ENCODE data around the gene CD244.
"Not testable (repeated sequence)": the region's sequence is repeated elsewhere in the genome, so short reads cannot be mapped to it uniquely, and the experiment has no call there.

CD244 gene

DNA sequence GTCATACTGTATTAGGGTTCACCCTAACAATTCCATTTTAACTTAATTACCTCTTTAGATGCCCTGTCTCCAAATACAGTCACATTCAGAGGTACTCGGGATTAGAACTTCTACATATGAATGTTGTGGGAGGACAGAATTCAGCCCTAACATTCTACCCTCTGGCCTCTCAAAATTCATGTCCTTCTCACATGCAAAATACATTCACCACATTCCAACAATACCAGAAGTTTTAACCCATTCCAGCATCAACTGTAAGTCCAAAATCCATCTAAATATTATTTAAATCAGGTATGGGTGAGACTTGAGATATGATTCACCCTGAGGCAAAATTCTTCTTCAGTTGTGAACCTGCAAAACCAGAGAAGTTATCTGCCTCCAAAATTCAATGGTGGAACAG lies 52.2 kb downstream of the CD244 start:
- no peak for DNase-seq (ENCODE audit: low spot score)

DNA sequence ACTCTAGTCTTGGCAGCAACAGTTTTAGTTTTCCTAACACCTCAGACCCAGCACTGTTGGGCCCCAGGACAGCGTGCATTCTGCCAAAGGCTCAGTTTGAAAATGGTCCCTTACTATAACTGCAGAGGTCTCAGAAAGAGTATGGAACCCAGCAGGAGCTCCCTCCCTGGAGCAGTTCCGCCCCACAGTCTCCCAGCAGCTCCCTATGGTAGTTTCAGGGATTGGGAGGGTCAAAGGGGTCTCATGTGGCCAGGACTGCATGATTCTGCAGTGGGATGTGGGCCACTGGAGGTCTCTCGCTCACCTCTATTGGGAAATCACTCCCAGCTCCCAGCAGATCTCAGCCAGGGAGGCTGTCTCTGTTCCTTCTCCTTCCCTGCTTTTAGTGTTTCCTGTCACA lies 54.4 kb downstream of the CD244 start:
- no peak for DNase-seq (ENCODE audit: low spot score)

DNA sequence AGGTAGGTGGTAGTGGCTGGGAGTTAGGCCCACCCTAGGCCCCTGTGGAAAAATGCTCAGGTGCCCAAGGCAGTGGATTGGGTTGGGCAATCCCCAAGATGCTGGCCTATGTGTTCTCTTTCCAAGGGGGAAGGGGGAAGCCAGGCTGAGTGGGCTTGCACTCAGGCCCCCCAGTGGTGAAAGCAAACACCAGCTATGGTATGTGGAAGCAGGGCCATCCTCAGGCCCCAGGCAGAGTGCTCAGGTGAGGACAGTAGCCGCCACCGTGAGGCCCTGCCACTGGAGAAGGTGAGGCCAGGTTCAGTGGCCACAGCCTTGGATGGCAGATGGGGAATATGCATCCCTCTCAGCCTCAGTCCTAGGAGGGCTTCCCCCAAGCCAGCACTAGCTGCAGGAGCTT lies 54.9 kb downstream of the CD244 start:
- no peak for DNase-seq (ENCODE audit: low spot score)

DNA sequence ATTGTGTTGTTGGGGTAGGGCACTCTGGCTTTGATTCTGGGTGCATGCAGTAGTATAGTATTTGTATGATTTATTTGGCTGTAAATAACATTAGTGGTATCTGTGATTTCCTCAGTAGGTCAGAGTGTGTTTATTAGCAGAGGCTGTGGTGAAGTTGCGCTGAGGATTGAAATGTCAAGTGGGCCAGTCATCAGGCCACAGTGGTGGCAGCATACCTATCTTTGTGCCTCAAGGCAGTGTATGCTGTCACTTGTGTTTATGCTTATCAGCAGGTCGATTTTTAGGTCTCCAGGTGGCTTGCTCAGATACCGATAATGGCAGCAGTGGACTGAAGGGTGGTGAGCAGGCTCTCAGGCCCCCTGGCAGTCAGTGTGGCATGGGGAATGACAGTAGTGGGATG lies 55.4 kb downstream of the CD244 start:
- no peak for DNase-seq (ENCODE audit: low spot score)

DNA sequence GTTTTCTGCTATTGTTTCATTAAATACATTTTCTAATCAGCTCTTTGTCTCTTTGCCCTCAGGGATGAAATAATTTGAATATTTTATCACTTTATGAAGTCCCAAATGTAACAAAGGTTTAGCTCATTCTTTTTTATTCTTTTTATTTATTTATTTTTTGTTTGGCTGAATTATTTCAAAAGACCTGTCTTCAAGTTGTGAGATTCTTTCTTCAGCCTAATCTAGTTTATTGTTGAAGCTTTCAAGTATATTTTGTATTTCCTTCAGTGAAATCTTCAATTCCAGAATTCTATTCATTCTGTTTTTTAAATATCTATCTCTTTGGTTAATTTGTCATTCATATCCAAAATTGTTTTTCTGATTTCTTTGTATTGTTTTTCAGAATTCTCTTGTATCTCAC lies 55.9 kb downstream of the CD244 start:
- no peak for DNase-seq (ENCODE audit: low spot score)

DNA sequence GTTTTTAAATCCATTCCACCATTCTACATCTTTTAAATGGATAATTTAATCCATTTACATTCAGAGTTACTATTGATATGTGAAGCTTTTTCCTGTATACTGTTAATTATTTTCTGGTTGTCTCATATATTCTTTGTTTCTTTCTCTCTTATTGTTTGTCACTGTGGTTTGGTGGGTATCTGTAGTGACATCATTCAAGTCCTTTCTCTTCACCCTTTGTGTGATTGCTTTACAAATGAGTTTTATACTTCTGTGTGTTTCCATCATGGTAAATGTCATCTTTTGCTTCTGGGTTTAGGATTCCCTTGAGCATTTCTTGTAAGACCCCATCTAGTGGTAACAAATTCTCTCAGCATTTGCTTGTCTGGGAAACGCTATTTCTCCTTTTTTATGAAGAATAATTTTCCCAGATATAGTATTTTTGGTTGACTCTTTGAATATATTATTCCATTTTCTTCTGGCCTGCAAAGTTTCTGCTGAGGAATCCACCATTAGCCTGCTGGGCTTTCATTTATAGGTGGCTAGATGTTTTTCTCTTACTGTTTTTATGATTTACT lies 56.5 kb downstream of the CD244 start:
- DNase-seq (ENCODE audit: low spot score): no peak

DNA sequence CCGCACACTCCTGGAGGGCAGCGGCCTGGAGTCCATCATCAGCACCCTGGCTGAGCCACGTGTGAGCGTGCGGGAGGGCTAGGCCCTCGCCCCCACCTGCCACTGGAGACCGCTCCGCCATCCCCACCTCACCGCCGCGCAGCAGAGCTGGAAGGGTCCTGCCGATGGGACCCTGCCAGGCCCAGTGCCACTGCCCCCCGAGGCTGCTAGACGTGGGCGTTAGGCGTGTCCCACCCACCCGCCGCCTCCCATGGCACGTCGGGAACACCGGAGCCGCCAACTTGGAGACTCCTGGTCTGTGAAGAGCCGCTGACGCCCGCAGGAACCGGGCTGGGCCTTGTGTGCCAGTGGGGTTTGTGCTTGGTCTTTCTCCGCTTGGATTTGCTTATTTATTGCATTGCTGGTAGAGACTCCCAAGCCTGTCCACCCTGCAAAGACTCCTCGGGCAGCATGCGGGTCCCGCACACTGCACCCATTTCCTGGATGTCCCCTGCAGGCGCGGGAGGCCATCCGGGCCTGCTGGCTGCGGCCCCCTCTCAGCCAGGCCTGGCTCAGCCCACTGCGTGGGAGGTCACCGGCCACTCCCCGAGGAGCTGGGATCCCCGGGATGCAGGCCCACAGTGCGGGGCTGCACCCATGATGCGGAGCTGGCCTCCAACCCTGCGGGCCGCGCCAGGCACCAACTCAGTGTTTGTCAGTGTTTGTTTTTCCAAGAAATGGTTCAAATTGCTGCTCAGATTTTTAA lies 60.7 kb downstream of the CD244 start:
- no peak for DNase-seq (ENCODE audit: low spot score)

DNA sequence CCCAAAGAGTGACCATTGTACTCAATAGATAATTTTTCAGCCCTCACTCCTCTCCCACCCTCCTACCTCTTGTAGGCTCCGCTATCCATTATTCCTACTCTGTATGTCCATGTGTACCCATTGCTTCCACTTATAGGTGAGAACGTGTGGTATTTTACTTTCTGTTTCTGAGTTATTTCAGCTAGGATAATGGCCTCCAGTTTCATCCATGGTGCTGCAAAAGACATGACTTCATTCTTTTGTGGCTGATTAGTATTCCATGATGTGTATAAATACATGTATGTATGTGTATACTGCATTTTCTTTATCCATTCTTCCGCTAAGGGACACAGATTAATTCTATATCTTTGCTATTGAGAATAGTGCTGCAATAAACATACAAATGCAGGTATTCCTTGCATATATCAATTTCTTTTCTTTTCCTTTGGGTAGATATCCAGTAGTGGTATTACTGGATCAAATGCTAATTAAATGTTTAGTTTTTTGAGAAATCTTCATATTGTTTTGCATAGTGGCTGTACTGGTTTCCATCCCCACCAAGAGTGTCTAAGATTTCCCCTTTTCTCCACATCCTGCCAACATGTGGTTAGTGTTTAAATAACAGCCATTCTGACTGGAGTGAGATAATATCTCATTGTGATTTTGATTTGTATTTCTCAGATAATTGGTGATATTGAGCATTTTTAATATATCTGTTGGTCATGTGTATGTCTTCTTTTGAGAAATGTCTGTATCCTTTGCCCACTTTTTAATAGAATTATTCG lies 61.9 kb downstream of the CD244 start:
- no peak for DNase-seq (ENCODE audit: low spot score)

DNA sequence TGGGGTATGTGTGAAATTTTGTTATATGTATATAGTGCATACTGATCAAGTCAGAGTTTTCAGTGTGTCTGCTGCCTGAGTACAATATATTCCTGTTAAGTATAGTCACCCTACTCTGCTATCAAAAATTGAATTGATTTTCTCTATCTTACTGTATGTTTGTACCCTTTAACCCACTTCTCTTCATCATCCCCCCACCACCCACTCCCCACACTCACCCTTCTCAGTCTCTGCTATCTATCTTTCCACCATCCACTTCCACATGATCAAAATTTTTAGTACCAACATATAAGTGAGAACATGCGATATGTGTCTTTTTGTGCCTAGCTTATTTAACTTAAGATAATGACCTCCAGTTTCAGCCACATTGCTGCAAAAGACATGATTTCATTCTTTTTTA lies 62.5 kb downstream of the CD244 start:
- DNase-seq (ENCODE audit: low spot score): no peak

DNA sequence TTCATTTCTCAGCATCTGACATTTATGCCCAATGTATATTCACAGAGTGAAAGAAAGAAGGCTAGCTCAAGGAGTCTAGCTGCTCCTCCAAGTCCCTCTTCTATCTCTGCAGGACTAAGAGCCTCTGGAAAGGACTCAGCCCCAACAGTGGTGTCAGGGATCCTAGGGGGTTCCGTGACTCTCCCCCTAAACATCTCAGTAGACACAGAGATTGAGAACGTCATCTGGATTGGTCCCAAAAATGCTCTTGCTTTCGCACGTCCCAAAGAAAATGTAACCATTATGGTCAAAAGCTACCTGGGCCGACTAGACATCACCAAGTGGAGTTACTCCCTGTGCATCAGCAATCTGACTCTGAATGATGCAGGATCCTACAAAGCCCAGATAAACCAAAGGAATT lies 63.0 kb downstream of the CD244 start:
- DNase-seq (ENCODE audit: low spot score): no peak

DNA sequence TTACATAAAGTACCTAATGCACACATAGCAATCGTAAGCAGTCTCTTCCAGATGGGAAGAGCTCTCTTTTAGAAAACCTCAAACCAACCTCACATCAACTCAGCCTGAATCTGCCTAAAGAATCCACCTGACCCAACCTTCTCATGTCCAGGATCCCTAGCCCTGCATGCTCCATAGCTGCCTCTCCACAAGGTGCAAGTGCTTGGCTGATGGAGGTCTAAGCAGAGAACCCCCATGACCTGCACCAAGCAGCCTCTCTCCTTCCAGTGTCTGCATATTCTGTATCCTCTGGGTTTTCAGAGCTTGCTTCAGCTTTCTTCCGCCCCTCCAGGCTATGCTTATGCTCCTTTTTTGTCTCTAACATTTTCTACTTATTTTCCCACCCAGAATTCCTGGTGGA lies 64.2 kb downstream of the CD244 start:
- no peak for DNase-seq (ENCODE audit: low spot score)

DNA sequence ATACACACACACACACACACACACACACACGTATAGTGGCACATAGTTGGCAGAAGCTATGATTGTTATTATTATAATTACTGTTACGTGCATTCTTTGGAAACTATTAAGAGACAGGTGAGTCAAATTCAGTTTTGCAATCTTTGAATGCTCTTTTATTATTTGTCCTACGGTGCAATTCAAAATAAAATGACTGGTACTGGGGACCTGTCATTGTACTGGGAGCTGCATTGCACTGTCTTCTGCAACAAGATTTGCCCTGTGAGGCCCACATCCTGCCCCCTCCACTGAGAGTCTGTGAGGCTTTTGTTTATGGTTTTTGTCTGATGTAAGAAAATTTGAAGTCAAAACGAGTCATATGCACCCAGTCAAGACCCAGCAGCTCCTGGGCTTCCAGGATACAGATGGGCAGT lies 64.8 kb downstream of the CD244 start:
- DNase-seq (ENCODE audit: low spot score): no peak

DNA sequence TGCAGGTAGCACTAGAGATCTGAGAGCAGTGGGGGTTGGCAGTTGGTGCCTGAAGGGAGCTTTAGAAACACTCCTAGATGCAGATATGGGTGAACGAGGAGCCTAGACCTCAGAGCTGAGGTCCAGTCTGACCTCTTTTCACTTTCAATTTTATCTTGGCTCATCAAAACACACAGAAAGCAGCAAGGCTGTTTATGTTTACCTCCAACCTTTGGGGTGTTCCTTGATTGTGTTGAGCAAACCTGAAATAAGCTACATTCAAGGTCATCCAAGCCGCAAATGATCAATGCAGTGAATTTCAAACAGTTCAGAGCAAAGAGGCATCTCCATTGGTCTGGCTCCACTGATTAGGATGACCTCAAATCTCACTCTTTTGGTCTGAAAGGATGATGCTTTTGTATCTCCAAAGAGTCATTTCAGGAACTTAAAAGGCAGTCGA lies 65.4 kb downstream of the CD244 start:
- no peak for DNase-seq (ENCODE audit: low spot score)

DNA sequence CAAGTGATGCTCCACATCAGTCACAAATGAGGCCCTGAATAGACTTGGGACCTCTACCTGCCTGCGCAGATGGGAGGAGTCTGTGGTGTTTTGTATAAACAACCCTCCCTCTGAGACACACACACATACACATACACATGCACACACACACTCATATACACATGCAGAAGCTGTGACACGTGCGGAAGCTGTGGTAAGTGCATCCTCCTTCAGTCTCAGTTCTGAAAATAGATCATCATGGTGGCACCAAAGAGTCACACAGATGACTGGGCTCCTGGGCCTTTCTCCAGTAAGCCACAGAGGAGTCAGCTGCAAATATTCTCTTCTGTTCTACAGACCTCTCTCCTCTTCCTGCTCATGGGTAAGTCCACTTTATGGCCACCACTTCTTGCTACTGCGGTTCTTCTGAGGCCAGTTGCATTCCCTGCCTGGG lies 66.7 kb downstream of the CD244 start, which contains the start of gene LY9:
Gene LY9 (plus strand): TSS at position 224 of the 433 bp plus-strand sequence. CDS start 14 bp downstream, at position 238.
- DNase-seq (ENCODE audit: low spot score): no peak

DNA sequence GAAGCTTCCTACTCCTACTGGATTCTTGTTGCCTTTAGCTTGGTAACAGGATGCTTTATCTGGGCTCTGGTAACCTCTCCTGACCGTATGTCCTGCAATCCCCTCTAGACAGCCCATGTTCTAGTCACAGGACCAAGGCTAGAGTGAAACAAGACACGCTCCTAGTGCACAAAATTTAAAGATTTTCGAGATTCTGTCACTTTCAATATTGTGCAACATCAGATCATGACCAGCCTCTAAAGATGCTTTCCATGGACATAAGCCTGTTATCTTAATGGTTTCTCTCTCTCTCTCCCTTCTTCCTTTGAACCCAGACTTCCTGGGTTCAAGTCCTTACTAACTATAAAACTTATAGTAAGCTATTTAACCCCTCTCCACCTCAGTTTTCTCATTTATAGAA lies 68.3 kb downstream of the CD244 start:
- no peak for DNase-seq (ENCODE audit: low spot score)

DNA sequence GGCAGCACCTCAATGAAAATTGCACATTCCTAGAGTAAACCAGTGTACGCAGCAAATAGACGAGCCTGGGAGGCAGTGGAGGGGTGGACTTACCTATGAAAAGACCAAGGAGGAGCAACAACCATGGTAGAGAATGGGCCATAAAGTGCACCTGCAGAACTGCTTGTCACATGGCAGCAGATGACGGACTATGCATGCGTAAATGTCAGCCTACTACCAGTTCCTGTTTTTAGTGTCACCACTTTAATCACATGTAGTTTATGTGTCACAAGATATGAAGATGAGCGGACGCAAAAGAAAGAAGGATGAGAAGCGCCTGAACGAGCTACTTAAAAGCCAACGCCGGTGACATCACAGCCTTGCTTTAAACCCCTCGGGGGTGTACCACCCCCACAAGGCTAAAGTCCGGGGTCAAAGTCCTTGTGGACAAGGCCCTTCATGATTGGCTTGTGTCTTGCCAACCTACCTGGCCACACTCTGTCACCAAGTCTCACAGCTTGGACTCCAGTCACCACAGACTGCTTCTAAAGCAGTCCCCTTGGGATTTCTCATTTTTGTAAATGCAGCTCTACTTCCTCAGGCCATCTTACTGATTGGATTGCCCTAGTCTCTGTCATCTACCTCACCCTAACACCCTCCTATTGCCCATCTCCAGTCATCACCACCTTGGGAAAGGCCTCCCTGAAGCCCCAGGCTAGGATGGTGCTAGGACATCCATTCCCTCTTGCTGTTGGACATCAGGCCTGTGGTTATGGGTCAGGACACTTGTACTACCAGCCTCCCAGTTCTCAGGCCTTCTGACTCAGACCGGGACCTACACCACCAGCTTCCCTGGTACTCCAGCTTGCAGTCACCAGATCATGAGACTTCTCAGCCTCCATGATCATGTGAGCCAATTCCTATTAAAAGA lies 72.7 kb downstream of the CD244 start:
- DNase-seq (ENCODE audit: low spot score): no peak

DNA sequence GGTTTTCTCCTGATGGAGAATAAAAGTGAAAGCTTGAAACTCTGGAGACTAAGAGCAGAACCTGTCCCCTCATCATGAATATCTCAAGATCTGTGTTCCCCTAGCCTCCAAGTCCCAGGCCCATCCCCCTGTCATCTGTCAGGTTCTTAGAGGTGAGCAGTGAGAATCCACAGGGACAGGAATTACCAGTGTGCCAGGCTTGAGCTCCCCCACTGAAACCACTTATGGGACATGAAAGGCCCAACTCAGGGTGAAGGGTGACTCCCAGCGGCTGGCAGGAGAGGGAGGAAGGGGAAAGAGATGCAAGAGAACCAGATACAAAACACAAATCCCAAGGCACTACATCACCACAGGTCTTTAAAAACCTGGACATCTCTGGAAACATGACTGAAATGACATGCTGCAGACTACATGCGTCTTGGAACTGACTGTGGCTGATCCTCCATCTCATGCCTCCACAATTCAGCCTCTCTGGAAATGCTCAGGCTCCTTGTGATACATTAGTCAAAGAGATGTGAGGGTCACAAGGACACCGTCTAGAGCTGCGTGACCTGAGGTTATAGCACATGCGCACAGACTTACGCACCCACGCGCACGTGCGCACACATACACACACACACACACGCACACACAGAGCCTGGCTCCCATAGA lies 73.5 kb downstream of the CD244 start:
- no peak for DNase-seq (ENCODE audit: low spot score)

DNA sequence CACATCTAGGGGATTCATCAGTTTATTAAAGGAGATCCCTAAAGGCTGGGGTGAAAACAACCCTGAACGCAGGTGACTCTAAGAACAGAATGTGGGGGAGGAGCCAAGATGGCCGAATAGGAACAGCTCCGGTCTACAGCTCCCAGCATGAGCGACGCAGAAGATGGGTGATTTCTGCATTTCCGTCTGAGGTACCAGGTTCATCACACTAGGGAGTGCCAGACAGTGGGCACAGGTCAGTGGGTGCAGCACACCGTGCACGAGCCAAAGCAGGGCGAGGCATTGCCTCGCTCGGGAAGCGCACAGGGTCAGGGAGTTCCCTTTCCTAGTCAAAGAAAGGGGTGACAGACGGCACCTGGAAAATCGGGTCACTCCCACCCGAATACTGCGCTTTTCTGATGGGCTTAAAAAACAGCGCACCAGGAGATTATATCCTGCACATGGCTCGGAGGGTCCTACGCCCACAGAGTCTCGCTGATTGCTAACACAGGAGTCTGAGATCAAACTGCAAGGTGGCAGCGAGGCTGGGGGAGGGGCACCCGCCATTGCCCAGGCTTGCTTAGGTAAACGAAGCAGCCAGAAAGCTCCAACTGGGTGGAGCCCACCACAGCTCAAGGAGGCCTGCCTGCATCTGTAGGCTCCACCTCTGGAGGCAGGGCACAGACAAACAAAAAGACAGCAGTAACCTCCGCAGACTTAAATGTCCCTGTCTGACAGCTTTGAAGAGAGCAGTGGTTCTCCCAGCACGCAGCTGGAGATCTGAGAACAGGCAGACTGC lies 79.5 kb downstream of the CD244 start:
- DNase-seq (ENCODE audit: low spot score): not testable (repeated sequence)

DNA sequence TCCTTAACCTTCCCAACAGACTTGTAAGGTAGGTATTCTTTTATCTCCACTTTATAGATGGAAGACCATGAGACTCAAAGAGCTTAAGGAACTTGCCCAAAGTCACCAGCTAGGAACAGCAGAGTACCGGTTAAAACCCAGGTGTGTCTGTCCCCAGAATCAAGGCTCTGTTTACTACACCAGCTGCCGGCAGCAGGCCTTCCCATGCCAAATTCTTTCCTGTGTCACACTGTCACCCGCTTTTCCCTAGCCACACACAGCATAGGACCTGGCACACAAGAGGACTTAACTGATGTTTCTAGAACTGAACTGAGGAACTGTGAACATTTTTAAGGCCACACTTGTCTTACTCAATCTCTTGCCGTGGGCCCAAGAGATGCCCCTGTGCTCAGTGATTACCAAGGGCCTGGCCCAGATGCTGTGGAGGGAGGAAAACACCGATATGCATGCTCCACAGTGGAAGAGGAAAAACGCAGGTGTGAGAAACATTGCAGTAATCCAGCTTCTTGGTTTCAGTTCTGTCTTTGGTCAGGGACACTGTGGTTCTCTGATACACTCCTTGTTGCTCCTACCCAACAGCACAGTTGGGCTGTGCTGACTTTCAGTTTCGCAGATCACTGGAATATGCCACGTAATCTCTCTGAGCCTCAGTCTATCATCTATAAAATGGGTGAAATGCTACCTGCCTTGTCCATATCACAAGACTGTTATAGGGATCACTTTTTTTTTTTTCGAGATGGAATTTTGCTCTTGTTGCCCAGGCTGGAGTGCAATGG lies 80.6 kb downstream of the CD244 start:
- no peak for DNase-seq (ENCODE audit: low spot score)

DNA sequence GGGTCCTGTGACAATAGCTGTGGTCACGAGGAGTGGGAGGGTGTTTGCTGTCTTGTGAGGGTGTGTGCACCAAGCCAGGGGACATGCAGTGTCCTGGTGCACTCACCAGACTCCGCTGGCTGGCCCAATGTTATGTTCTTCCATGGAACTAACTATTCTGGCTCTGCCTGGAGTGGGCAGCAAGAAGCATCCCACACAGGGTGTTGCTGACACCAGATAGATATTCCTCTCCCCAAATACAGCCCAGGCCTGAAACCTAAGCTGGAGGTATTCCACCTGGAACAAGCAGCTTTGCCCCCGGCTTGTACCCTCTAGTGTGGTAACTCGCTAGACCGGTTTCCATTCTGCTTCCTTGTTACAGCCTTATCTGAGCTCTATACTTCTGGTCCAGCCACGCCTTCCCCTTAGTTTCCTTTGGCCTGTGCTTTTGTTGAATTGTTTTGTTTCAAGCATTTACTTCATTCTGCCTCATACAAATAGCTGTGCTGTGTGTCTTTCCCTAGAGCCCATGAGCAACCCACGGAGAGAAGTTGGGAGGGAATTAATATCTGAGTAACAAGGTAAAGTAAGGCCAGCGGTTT lies 81.4 kb downstream of the CD244 start:
- DNase-seq (ENCODE audit: low spot score): no peak
